B cell (primary cell): ENCODE measurements around the gene CREBBP.

Experiments used
- EZH2 ChIP-seq: IDR thresholded peaks from 2 replicates; pipeline ENCODE4 v1.6.1; 2012; ENCODE audit warnings: borderline replicate concordance, low read depth, mild to moderate bottlenecking, moderate library complexity, low read length; ENCODE audit not compliant: insufficient read depth, poor library complexity, severe bottlenecking
- TF ChIP-seq, protein P1 (sequence below): fragments of 200-600 bp; IDR thresholded peaks from one replicate; pipeline ENCODE4 v1.8.0; 2022; ENCODE audit warnings: antibody characterized with exemption, mild to moderate bottlenecking

GRCh38 chr16:3810198-3810664 lies 70.3 kb downstream of the CREBBP start:
- TF ChIP-seq, protein P1, sequence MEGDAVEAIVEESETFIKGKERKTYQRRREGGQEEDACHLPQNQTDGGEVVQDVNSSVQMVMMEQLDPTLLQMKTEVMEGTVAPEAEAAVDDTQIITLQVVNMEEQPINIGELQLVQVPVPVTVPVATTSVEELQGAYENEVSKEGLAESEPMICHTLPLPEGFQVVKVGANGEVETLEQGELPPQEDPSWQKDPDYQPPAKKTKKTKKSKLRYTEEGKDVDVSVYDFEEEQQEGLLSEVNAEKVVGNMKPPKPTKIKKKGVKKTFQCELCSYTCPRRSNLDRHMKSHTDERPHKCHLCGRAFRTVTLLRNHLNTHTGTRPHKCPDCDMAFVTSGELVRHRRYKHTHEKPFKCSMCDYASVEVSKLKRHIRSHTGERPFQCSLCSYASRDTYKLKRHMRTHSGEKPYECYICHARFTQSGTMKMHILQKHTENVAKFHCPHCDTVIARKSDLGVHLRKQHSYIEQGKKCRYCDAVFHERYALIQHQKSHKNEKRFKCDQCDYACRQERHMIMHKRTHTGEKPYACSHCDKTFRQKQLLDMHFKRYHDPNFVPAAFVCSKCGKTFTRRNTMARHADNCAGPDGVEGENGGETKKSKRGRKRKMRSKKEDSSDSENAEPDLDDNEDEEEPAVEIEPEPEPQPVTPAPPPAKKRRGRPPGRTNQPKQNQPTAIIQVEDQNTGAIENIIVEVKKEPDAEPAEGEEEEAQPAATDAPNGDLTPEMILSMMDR, result no peak
- no peak for TF ChIP-seq EZH2
